ENCODE measurements around the gene FHDC1.

Gene FHDC1

DNA sequence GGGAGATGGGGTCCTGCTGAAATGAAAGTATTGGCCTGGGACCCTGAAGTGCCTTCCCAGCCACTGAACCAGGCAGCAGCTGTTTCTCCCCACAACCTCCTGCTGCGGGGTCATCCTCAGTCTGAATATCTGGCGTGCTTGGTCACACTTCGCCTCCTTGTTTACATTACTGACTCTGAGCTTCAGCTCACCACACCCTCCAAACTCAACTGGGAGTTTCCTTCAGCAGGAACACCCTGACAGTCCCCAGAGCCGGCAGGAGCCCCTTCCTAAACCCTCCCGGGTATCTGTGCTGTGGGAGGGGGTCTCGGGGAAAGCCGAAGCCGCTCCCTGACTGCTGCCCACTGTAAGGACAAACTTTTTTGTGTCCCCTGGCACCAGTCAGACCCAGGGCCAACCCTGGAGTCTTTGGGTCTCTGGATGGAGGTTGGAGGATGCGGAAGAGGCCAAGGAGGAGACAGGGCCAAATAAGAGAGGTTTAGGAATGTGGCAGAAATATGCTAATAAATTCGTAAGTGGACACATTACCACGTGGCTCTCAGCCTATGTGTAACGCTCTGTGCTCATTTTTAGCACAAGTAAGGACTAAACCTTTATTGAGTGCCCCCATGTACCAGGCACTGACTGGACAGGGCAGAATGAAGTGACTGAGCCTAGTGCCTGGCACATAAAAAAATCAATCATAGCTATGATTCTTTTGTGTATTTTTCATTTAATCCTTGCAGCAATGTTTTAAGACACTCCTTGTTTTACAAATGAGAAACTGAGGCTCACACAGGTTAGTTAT lies 20.7 kb downstream of the FHDC1 start:
- ChIA-PET POLR2A (interaction anchor here (0.8 to 1.1 kb wide), 2 partner anchors 12 to 21 kb away, joined by 3 read pairs; partner anchors contain the start of gene FHDC1), CTCF (interaction anchor here (1.0 kb wide), 1 partner anchor 13 kb away, joined by 3 read pairs; no protein-coding TSS in a partner anchor)
- no peak for TF ChIP-seq ZNF384 (IDR thresholded peaks at IDR 0.05)
- TF ChIP-seq ELF4 (IDR thresholded peaks at IDR 0.05), result no peak
- no peak for TF ChIP-seq L3MBTL2 (conservative IDR thresholded peaks at IDR 0.05)
- TF ChIP-seq FOXA1 (IDR thresholded peaks at IDR 0.05), result no peak
- no peak for TF ChIP-seq HDGF (IDR thresholded peaks at IDR 0.05; ENCODE audit: borderline replicate concordance)
- no peak for TF ChIP-seq TARDBP (IDR thresholded peaks at IDR 0.05)
- TF ChIP-seq, protein P1, sequence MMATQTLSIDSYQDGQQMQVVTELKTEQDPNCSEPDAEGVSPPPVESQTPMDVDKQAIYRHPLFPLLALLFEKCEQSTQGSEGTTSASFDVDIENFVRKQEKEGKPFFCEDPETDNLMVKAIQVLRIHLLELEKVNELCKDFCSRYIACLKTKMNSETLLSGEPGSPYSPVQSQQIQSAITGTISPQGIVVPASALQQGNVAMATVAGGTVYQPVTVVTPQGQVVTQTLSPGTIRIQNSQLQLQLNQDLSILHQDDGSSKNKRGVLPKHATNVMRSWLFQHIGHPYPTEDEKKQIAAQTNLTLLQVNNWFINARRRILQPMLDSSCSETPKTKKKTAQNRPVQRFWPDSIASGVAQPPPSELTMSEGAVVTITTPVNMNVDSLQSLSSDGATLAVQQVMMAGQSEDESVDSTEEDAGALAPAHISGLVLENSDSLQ (IDR thresholded peaks at IDR 0.05), result no peak
- no peak for TF ChIP-seq SP1 (IDR thresholded peaks at IDR 0.05)
- no peak for TF ChIP-seq NFRKB (IDR thresholded peaks at IDR 0.05)
- TF ChIP-seq ARNT (IDR thresholded peaks at IDR 0.05), result no peak
- TF ChIP-seq FOXM1 (IDR thresholded peaks at IDR 0.05; ENCODE audit: borderline replicate concordance), result no peak
- DNase-seq (ENCODE audit: extremely low spot score), result no peak

DNA sequence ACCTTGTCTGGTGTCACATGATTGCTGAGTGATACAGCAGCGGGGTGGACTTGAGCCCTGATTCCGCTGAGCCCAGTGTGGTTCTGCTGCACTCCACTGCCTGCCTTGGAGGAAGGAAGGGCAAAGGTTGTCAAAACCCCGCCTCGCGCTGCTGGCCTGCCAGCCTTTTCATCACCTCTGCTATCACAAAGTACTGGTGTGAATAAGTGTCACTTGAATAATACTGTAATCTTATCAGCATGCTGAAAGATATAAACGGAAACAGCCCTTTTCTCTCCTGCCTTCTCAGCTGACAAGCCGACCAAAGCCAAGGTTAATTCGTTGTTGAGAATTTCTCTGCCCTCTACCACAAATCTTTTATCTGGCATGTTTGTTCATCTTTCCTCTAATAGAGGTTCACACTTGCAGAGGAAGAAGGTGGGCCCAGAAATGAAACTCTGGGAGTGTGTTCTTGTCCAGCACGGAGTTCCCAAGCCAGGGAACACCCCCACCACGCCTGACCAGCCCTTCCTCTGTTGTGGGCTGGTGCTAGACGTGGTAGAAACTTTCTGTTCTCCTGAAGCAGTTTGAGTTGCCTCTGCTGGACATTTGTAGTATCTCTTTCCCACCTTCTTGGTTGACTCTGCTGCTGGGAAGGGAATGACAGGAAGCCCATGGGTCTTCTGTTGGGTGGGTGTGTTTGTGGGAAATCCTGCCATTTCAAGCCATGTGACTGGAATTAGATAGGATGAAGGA lies 21.5 kb downstream of the FHDC1 start:
- TF ChIP-seq ARNT (IDR thresholded peaks at IDR 0.05) (no peak), TARDBP (IDR thresholded peaks at IDR 0.05) (no peak), CTBP1 (IDR thresholded peaks at IDR 0.05; ENCODE audit: borderline replicate concordance) (no peak), NFRKB (IDR thresholded peaks at IDR 0.05) (no peak), L3MBTL2 (conservative IDR thresholded peaks at IDR 0.05) (no peak), ZNF384 (IDR thresholded peaks at IDR 0.05) (no peak), ELF4 (IDR thresholded peaks at IDR 0.05) (no peak), HDGF (IDR thresholded peaks at IDR 0.05; ENCODE audit: borderline replicate concordance) (no peak), BHLHE40 (IDR thresholded peaks at IDR 0.05; ENCODE audit: borderline replicate concordance) (no peak), FOXM1 (IDR thresholded peaks at IDR 0.05; ENCODE audit: borderline replicate concordance) (no peak), FOXA1 (IDR thresholded peaks at IDR 0.05) (no peak), SUZ12 (IDR thresholded peaks at IDR 0.05) (no peak), SP1 (IDR thresholded peaks at IDR 0.05) (no peak), FOXK2 (IDR thresholded peaks at IDR 0.05) (no peak), LEF1 (IDR thresholded peaks at IDR 0.05; ENCODE audit: borderline replicate concordance) (no peak)
- TF ChIP-seq, protein P1 (IDR thresholded peaks at IDR 0.05), result no peak
- CTCF ChIA-PET, result no interaction called here
- DNase-seq (ENCODE audit: extremely low spot score), result peak; percentile 35
- POLR2A ChIA-PET, result interaction anchor here (1.1 kb wide), 1 partner anchor 13 kb away, joined by 3 read pairs; no protein-coding TSS in a partner anchor

DNA sequence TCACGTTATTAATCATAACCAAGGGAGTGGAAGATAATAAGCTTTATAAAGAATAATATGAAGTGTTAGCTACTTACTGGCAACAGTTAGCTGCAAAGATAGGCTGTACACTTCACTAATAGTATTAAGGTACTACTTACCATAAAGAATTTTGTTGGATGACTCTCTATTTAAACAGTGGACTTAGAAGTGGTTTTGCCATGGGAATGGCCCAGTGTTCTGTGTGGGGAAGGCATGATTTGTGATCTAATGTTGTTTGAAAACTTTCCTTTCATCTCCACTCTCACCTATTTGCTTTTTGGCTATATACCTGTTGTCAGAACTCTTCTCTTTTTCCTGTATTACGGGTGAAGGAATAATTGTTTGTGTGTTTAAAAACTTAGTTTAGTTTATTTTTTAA lies 23.0 kb downstream of the FHDC1 start:
- no peak for DNase-seq (ENCODE audit: extremely low spot score)
- POLR2A ChIA-PET, result no interaction called here
- TF ChIP-seq ARNT (IDR thresholded peaks at IDR 0.05) (no peak), ZNF384 (IDR thresholded peaks at IDR 0.05) (no peak), L3MBTL2 (conservative IDR thresholded peaks at IDR 0.05) (no peak), TARDBP (IDR thresholded peaks at IDR 0.05) (no peak)
- CTCF ChIA-PET, result interaction anchor here (0.6 to 0.7 kb wide), 2 partner anchors 28 to 181 kb away, joined by 3 read pairs; no protein-coding TSS in a partner anchor

DNA sequence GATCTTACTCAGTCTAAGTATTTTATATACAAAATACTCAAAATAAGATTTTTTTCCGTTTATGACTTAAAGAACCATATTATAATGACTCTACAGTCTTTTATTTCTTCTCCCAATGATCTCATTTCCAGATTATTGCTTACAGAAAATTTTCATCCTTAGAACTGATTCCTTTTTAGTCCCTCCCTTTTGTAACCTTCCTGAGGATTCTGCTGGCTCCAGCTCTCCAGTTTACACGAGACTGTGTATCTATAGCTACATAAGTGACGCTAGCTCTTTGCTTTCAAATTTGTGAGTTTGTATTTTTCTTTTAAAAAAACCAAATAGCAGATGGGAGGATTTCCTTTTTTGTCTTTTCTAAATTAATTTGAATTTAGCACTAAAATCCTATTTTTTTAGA lies 24.0 kb downstream of the FHDC1 start:
- TF ChIP-seq SUZ12 (IDR thresholded peaks at IDR 0.05) (no peak), ARNT (IDR thresholded peaks at IDR 0.05) (no peak), SP1 (IDR thresholded peaks at IDR 0.05) (no peak), HDGF (IDR thresholded peaks at IDR 0.05; ENCODE audit: borderline replicate concordance) (no peak), LEF1 (IDR thresholded peaks at IDR 0.05; ENCODE audit: borderline replicate concordance) (no peak), FOXK2 (IDR thresholded peaks at IDR 0.05) (no peak), TARDBP (IDR thresholded peaks at IDR 0.05) (no peak), FOXM1 (IDR thresholded peaks at IDR 0.05; ENCODE audit: borderline replicate concordance) (no peak)
- TF ChIP-seq, protein P1 (IDR thresholded peaks at IDR 0.05), result no peak
- POLR2A ChIA-PET, result no interaction called here
- DNase-seq (ENCODE audit: extremely low spot score), result no peak
- CTCF ChIA-PET, result interaction anchor here (0.6 kb wide), 1 partner anchor 23 kb away, joined by 3 read pairs; no protein-coding TSS in a partner anchor

DNA sequence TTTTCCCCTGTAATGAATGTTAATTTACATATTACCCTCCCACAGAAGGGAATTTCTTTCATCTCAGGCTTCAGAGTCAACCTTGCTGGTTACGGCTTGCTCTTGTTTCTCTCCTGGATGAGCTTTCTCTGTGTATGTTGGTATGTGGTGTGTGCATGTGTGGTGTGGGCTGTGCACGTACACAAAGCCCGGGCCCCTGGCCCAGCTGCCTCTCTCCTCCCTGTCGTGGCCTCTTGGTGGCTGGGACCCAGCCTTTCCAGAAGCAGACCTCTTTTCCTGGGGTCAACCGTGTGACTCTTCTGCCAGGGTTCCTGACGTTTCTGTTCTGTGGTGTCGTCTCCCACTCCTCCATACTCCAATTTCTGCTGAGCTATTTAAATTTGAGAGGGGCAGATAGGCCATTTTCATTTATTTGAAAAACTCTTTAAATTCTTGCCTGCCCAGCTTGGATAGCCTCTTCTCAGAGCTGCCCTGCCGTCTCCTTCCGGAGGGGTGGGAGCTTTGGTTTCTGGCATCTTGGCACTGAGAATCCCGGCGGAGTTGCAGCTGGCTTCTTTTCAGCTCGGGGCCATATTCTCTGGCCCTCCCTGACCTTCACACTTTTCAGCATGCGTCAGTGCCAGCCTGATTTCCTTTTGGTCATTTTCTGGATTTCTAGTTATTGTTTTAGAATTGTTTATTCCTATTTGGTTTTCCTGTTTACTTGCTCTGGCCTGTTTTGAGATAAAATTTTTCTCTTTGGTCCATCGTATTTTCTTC lies 25.1 kb downstream of the FHDC1 start:
- no peak for DNase-seq (ENCODE audit: extremely low spot score)
- TF ChIP-seq FOXK2 (IDR thresholded peaks at IDR 0.05), result no peak
- TF ChIP-seq CTBP1 (IDR thresholded peaks at IDR 0.05; ENCODE audit: borderline replicate concordance), result no peak
- no peak for TF ChIP-seq L3MBTL2 (conservative IDR thresholded peaks at IDR 0.05)
- TF ChIP-seq SUZ12 (IDR thresholded peaks at IDR 0.05), result no peak
- TF ChIP-seq FOXA1 (IDR thresholded peaks at IDR 0.05), result no peak
- TF ChIP-seq, protein P1 (IDR thresholded peaks at IDR 0.05), result no peak
- no peak for TF ChIP-seq LEF1 (IDR thresholded peaks at IDR 0.05; ENCODE audit: borderline replicate concordance)
- TF ChIP-seq ZNF384 (IDR thresholded peaks at IDR 0.05), result no peak
- ChIA-PET CTCF (no interaction called here), POLR2A (no interaction called here)

All from HEK293T (cell line).